NCI-H1694 treated with DMSO at 0.1 percent for 48 hours (cell line): ENCODE data around the gene MID1.

Experiments
- DNase-seq: peaks from one replicate; lab custom pipeline; 2025; lab: John Stamatoyannopoulos, UW

The MID1 gene

DNA sequence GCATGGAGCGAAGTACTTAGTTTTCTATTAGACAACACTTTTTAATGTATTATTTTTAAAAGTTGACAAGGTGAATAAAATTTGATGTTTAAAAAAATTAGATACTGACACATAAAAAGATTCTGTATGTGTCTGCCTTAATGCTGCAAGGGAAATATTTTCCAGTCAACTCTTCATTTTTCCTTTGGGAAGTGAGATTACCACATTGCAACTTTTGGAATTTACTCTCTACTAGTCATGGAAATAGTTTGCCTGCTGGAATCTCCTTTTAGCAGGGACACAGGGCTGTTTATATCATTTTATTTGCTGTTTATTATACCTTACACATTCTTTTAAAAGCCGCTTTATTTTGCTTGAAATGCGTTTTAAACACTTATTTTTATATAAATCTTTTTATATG is 135.1 kb downstream of the MID1 start:
- DNase-seq: no peak

- DNase-seq: no peak
Measured at GRCh38 chrX:10484683-10485247, 135.6 kb downstream of the MID1 start.

DNA sequence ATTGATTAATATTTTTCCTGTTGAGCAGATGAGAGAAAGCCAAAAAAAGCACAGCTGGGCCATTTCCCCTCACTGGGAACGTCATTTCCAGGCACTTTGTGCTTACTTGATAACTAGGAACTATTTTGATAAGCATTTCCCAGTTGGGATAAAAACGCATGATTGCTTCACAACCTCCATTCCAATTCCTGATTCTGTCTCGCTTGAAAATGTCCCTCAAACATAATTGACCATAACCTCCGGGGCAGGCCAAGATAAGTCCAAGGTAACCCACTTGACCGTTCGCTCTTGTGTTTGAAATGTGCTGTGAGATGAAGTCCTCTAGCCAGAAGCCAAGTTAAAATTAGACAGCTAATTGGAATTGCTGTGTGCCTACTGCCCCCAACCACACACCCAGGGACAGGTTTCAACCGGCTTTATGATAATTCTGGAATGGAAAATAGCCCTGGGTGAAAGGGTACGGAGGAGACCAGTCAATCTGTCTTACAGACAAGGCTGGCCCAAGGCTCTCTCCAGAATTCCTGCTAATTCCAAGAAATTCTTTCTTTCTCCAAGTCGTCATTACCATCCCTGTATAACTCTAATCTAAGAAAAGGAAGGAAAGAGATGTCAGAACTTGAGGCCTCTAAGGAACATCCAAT is 137.1 kb downstream of the MID1 start:
- DNase-seq: no peak

DNA sequence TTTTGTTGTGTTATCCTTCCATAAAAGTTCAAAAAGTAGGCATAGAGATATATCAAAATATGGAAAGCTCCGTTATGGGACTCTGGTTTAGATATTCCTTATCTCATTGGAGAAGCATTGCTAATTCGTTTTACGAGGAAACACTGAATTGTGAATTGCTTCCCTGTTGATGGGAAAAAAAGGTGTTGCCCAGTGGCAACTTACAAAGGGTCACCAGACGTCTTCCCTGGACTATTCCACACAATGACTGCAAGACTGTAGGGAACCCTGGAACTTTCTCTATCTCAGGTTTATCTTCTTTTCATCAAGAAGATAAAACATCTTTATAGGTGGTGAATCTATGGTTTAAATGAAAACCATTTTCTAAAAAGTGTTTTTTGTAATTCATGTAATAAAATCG is 137.7 kb downstream of the MID1 start:
- no peak for DNase-seq

- DNase-seq: no peak
Measured at GRCh38 chrX:10482261-10482660, 138.1 kb downstream of the MID1 start.

DNA sequence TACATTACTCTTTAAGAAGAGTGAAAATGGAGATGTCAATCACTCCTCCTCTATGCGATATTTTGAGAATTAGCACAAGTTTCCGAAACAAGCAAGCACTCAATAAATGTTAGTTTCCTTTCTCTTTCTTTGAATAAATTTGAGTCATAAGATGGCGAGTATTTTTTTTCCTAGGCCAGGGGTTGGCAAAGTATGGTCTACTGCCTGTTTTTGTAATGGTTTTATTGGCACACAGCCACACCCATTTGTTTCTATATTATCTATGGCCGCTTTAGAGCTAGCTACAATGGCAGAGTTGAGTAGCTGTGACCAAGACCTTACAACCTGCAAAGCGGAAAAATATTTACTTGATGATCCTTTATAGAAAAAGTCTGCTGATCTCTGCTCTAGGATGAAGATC is 139.5 kb downstream of the MID1 start:
- DNase-seq: no peak

DNA sequence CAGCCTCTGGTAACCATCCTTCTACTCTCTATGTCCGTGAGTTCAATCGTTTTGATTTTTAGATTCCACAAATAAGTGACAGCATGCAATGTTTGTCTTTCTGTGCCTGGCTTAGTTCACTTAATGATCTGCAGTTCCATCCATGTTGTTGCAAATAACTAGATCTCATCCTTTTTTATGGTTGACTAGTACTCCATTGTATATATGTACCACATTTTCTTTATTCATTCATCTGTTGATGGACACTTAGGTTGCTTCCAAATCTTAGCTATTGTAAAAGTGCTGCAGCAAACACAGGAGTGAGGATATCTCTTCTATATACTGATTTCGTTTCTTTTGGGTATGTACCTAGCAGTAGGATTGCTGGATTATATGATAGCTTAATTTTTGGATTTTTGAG is 140.9 kb downstream of the MID1 start:
- no peak for DNase-seq

DNA sequence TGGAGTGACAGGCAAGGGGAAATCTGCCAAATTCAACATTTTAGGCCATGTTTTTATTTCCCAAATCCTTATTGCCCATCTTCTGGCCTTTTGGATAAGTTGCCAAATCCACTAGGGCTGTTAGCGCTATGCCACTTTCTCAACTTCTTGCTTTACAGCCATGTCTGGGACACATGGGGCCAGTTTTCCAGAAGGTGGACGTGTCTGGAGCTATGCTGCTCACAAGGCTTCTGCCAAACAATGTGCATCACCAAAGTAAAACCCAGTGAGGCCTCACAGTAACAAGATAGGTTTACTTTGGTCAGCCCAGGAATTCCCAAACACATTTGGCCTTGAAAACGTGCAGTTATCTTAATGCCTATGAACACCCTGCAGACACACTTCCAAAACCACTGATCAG is 142.9 kb downstream of the MID1 start:
- no peak for DNase-seq

GRCh38 chrX:10474913-10475568 is 145.3 kb downstream of the MID1 start:
- DNase-seq: no peak

GRCh38 chrX:10474510-10474909 is 145.9 kb downstream of the MID1 start:
- DNase-seq: no peak

- no peak for DNase-seq
Measured at GRCh38 chrX:10471418-10471817, 149.0 kb downstream of the MID1 start.

- no peak for DNase-seq
Measured at GRCh38 chrX:10470009-10470408, 150.4 kb downstream of the MID1 start.

DNA sequence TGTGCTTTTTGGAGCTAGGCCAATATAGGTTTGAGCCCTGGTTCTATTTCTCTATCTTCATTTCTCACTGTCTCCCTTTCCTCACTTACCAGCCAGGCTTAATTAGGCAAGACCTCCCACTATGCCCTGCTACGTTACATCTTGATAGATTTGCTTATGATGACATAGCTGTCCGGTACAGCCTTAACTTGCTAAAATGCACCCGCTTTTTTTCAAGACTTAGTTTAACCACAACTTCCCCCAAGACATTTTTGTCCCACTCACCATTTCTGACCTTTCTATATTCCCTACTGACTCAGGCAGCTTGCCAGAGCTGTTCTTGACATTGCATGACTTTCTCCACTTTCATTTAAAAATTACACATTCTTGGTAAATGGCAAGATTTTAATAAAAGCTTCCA is 152.6 kb downstream of the MID1 start:
- DNase-seq: no peak

GRCh38 chrX:10465254-10465653 is 155.1 kb downstream of the MID1 start:
- no peak for DNase-seq

DNA sequence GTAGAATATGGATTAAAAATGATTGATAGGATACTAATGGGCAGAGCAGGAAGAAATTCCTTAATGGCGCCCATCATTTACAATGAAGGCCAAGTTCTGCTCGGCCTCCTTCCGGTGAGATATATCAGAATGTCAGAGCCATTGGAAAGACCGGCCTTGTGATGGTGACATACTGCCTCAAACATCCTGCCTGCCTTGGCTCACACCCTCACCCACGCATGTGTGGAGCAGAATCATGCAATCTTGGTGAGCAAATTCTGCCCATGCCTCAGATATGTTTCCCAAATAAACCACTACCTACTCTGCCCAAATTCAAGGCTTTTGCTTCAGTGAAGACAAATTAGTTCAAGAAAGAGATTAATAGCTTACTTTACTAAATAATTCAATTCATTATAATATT is 163.3 kb downstream of the MID1 start:
- no peak for DNase-seq

DNA sequence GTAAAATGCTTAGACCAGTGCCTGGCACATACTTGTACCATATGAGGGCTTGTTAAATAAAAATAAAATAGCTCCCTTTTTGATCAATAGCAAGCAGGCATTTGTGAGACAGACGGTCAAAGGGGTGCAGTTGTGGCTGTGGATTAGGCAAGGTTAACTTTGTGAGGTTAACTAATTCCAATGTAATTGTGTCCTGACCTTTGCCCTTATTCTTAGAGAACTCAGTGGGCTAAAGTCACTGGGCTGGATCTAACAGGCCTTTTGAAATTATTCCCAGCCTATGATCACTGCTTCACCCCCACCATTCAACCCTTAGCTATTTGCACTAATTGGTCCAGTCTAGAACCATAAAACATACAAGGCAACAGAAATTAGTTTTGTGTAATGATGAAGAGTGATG is 166.4 kb downstream of the MID1 start:
- no peak for DNase-seq

DNA sequence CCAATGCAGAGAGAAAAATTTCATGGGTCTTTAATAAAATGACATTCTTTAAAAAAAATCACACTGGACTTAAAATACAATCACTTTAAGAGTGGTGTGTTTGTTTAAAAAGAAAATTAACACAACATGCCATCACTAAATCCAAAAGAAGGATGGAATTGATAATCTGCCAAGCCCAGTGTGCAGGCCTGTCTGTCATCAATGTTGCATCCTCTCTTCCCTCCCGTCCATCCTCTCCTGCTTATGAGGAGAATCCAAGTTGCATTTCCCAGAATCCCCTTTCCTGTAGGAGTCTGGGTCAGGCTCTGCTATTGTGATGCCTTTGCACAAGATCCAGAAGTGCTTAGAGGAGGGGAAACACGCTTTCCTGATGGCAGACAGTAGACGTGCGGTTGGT is 169.4 kb downstream of the MID1 start:
- no peak for DNase-seq

DNA sequence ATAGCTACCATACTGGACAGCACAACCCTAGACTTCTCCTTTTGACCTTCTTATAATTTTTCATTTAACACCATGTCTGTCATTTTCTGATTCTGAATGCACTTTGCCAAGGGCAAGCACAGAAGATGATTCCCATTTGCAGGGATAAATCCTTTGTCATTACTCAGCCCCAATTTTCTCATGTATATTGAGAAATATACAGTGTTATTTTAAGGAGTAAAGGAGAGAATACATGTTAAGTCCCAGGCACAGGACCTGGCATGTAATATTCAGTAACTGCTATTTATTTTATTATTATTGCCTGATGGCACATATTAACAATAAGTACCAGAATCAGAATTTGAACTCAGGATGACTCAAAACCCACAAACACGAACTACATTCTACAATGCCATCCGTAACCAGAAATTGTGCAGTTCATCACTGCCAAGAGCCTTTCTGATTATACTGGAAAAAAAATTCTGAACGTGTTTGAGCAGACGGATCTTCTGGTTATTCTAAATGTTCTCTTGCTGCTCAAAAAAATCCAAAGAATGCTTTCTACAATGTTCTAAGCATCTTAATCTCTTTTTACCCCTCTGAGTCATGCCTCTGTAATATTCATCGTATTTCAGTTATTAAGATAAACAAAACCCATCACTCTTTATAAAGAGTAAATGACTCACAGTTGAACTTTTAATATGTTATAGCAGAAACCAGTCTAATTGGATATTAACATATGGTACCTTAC is 170.0 kb downstream of the MID1 start:
- DNase-seq: no peak

GRCh38 chrX:10447564-10448214 is 172.7 kb downstream of the MID1 start:
- no peak for DNase-seq

- DNase-seq: no peak
Measured at GRCh38 chrX:10444204-10444603, 176.2 kb downstream of the MID1 start.

GRCh38 chrX:10441464-10441863 is 178.9 kb downstream of the MID1 start:
- no peak for DNase-seq

GRCh38 chrX:10433296-10433965 is 187.0 kb downstream of the MID1 start:
- no peak for DNase-seq
